GM23248 (cell line): ENCODE results near the gene OR5H6.

Experiments
- EZH2 ChIP-seq: fragments of 200-600 bp; sonication (generic); IDR thresholded peaks from 2 replicates; pipeline ENCODE4 v1.6.1; 2018; ENCODE audit warnings: antibody characterized with exemption, mild to moderate bottlenecking; ENCODE audit not compliant: insufficient read depth, poor library complexity, severe bottlenecking
- EZH2phosphoT487 ChIP-seq: fragments of 200-600 bp; sonication (generic); IDR thresholded peaks from 2 replicates; pipeline ENCODE4 v1.6.1; 2018; ENCODE audit warnings: antibody characterized with exemption, moderate library complexity, mild to moderate bottlenecking, low read depth; ENCODE audit not compliant: insufficient read depth

GRCh38 chr3:98240131-98240530, 23.9 kb upstream of the OR5H6 start:
- TF ChIP-seq EZH2 (no peak), EZH2phosphoT487 (no peak)
